Measurements from ENCODE around the gene SPINT2. TPM values are rescaled to one million over a fixed set of nuclear protein-coding genes. Genes with fewer than 3 reads are reported as not detected.
"Not testable (repeated sequence)": the region's sequence is repeated elsewhere in the genome, so short reads cannot be mapped to it uniquely, and the experiment has no call there.

SPINT2 gene
- total and polyA plus RNA-seq, 5 donors = 5.7 to 16.6 (median 10.5) TPM

DNA sequence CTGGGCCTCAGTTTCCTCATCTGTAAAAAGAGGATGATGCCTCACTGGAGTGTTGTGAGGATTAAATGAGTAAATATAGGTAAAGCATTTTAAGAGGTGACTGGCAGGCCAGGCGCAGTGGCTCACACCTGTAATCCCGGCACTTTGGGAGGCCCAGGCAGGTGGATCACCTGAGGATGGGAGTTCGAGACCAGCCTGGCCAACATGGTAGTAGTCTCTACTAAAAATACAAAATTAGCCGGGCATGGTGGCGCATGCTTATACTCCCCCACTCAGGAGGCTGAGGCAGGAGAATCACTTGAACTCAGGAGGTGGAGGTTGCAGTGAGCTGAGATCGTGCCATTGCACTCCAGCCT lies 39.5 kb upstream of the SPINT2 start:
- DNase-seq = peak in 1 of 3 donors; percentile 3
- H3K4me3 ChIP-seq (ENCODE audit: low read length); H3K27me3 ChIP-seq (ENCODE audit: control insufficient read depth, insufficient read depth); H3K9me3 ChIP-seq (ENCODE audit: control insufficient read depth, low read length); H3K27ac ChIP-seq (ENCODE audit: low read length); H3K4me1 ChIP-seq (ENCODE audit: control insufficient read depth, insufficient read depth, low read length); ATAC-seq: not testable (repeated sequence)
- WGBS = 94% methylated on average over 6 of the region's 6 CpGs
- intact Hi-C loops (cut with DNase I) = loop anchor here in 2 of 4 donors (5.0 to 10.0 kb wide), 2 partner anchors 73 to 80 kb away; no protein-coding TSS in a partner anchor

DNA sequence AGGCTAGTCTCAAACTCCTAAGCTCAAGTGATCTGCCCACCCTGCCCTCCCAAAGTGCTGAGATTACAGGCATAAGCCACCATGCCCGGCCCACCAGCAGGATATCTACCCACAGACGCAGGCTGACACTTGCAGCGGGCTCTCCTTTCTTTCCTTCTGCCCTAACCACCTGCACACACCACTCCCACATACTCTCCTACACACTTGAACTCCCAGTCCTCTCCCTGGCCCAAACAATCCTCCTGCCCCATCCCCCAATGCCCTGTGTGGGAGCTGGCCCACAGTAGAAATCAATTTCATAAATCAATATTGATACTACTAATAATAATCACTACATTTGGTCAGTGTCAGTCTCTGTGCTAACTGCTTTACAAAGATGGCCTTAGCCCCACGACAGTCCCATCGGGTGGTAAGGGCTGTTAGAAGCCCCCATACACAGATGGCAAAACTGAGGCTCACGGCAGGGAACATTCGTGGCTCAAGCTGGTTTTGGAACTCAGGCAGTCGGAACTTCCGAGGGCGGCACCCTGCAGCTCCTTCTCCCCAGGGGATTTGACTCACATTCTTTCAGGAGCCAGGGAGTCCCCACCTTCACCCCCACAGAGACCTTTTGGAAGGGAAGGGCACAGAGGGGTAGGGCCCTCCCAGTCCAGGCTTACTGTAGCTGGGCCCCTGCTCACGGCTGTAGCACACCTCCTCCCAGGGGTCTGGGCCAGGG lies 36.9 kb upstream of the SPINT2 start:
- no peaks in the 10 kb centered on the region for H3K27me3 ChIP-seq (ENCODE audit: control insufficient read depth, insufficient read depth)
- ATAC-seq (no peak), DNase-seq (no peak)
- intact Hi-C loops (cut with DNase I) = loop anchor here in 1 of 4 donors (10.0 kb wide), 1 partner anchor 83 kb away; no protein-coding TSS in a partner anchor
- H3K9me3 ChIP-seq (ENCODE audit: control insufficient read depth, low read length) = no peaks in the 10 kb centered on the region
- no peak overlapping the region for H3K4me3 ChIP-seq (ENCODE audit: low read length)
- no peak overlapping the region for H3K27ac ChIP-seq (ENCODE audit: low read length)
- no peaks in the 10 kb centered on the region for H3K4me1 ChIP-seq (ENCODE audit: control insufficient read depth, insufficient read depth, low read length)
- WGBS = 75% methylated on average over 11 of the region's 11 CpGs

DNA sequence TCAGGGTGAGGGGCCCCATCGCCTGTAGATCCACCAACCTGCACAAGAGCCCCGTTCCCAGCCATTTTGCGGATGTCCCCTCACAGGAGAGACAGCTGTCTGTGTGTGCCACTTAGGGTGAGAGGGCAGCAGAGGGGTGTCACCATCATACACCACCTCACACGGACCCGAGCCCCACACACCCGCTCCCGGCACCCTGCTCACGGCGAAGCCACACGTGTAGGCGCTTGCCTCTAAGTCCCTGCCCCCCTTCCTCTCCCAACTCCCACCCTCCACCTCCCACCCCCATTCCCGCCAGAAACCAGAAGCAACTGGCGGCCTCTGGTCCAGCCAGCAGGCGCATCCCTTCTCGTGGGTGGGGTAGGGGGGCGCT lies 36.4 kb upstream of the SPINT2 start:
- Histone ChIP-seq H3K4me1 (ENCODE audit: control insufficient read depth, insufficient read depth, low read length) (no peaks in the 10 kb centered on the region), H3K9me3 (ENCODE audit: control insufficient read depth, low read length) (no peaks in the 10 kb centered on the region), H3K4me3 (ENCODE audit: low read length) (no peak overlapping the region), H3K27ac (ENCODE audit: low read length) (no peak overlapping the region), H3K27me3 (ENCODE audit: control insufficient read depth, insufficient read depth) (no peaks in the 10 kb centered on the region)
- DNase-seq (no peak), ATAC-seq (no peak)
- 29% methylated on average over 16 of the region's 16 CpGs for WGBS
- intact Hi-C loops (cut with DNase I) = loop anchor here in 1 of 4 donors (10.0 kb wide), 1 partner anchor 83 kb away; no protein-coding TSS in a partner anchor

- ATAC-seq = no peak
- Histone ChIP-seq H3K4me1 (ENCODE audit: control insufficient read depth, insufficient read depth, low read length) (no peaks in the 10 kb centered on the region), H3K4me3 (ENCODE audit: low read length) (peak overlapping the region; percentile 27), H3K9me3 (ENCODE audit: control insufficient read depth, low read length) (no peaks in the 10 kb centered on the region), H3K27me3 (ENCODE audit: control insufficient read depth, insufficient read depth) (no peaks in the 10 kb centered on the region), H3K27ac (ENCODE audit: low read length) (no peak overlapping the region)
- under 1% methylated on average over 79 of the region's 80 CpGs for WGBS
- intact Hi-C loops (cut with DNase I) = loop anchor here in 1 of 4 donors (10.0 kb wide), 1 partner anchor 84 kb away; no protein-coding TSS in a partner anchor
- DNase-seq = no peak
These were observed 35.6 kb upstream of the SPINT2 start for GRCh38 chr19:38228491-38229439.

DNA sequence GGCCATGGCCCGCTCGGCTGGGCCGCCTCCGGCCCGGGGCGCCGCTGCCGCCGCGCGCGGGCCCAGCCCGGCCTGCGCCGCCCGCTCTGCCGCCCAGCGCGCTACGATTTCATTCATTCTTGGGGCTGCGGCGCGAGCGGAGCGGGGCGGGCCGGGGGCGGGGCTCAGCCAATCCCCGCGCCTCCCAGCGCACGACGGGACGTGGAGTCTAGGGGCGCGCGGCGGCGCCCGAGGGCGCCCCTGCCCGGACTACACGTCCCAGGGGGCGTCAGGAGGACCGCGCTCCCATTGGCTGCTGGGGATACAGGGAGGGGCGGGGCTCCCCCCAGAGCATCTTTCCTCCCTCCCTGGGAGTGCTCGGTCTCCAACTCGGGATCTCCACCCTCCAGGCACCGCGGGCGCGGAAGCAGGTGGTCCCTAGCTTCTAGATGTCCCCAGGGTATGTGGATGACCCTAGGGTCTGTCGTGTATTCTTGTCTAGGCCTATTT lies 34.7 kb upstream of the SPINT2 start:
- H3K9me3 ChIP-seq (ENCODE audit: control insufficient read depth, low read length) = no peaks in the 10 kb centered on the region
- intact Hi-C loops (cut with DNase I) = loop anchor here in 3 of 4 donors (5.0 to 10.0 kb wide), 2 partner anchors 85 to 327 kb away; no protein-coding TSS in a partner anchor
- H3K4me3 ChIP-seq (ENCODE audit: low read length) = peak overlapping the region; percentile 27
- H3K27ac ChIP-seq (ENCODE audit: low read length) = no peak overlapping the region
- under 1% methylated on average over 54 of the region's 54 CpGs for WGBS
- DNase-seq = peak; percentile 67 to 86 (median 81)
- H3K27me3 ChIP-seq (ENCODE audit: control insufficient read depth, insufficient read depth) = no peaks in the 10 kb centered on the region
- no peaks in the 10 kb centered on the region for H3K4me1 ChIP-seq (ENCODE audit: control insufficient read depth, insufficient read depth, low read length)
- peak; percentile 81 to 84 for ATAC-seq

DNA sequence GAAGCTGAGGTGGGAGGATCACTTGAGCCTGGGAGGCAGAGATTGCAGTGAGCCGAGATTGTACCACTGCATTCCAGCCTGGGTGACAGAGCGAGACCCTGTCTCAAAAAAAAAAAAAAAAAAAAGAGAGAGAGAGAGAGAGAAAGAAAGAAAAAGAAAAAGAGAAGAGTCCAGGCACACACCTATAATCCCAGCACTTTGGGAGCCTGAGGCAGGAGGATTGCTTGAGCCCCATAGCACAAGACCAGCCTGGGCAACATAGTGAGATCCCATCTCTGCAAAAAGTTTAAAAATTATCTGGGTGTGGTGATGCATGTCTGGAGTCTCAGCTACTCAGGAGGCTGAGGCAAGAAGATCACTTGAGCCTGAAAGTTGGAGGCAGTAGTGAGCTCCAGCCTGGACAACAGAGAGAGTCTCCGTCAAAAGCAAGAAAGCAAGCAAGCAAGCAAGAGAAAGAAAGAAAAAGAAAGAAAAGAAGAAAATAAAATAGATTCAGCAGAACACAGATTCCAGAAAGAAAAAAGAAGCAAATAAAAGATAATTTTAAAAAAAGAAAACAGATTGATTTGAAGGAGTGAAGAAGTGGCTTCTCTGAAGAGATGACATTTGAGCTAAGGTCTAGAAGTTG lies 33.8 kb upstream of the SPINT2 start:
- not testable (repeated sequence) for H3K27me3 ChIP-seq (ENCODE audit: control insufficient read depth, insufficient read depth); H3K27ac ChIP-seq (ENCODE audit: low read length); DNase-seq; H3K9me3 ChIP-seq (ENCODE audit: control insufficient read depth, low read length); H3K4me1 ChIP-seq (ENCODE audit: control insufficient read depth, insufficient read depth, low read length); H3K4me3 ChIP-seq (ENCODE audit: low read length); ATAC-seq
- 64% methylated on average over 3 of the region's 3 CpGs for WGBS
- intact Hi-C loops (cut with DNase I) = loop anchor here in 2 of 4 donors (5.0 to 10.0 kb wide), 2 partner anchors 86 to 328 kb away; no protein-coding TSS in a partner anchor

GRCh38 chr19:38231918-38232317 lies 32.5 kb upstream of the SPINT2 start:
- H3K9me3 ChIP-seq (ENCODE audit: control insufficient read depth, low read length) = no peaks in the 10 kb centered on the region
- DNase-seq = no peak
- no peak overlapping the region for H3K27ac ChIP-seq (ENCODE audit: low read length)
- H3K4me3 ChIP-seq (ENCODE audit: low read length) = no peak overlapping the region
- H3K4me1 ChIP-seq (ENCODE audit: control insufficient read depth, insufficient read depth, low read length) = no peaks in the 10 kb centered on the region
- ATAC-seq = no peak
- H3K27me3 ChIP-seq (ENCODE audit: control insufficient read depth, insufficient read depth) = no peaks in the 10 kb centered on the region
- 89% methylated on average over 7 of the region's 7 CpGs for WGBS
- intact Hi-C loops (cut with DNase I) = loop anchor here in 2 of 4 donors (5.0 to 10.0 kb wide), 2 partner anchors 87 to 330 kb away; no protein-coding TSS in a partner anchor

- ATAC-seq = peak; percentile 70 to 76
These were observed 30.6 kb upstream of the SPINT2 start for GRCh38 chr19:38233740-38234251.

DNA sequence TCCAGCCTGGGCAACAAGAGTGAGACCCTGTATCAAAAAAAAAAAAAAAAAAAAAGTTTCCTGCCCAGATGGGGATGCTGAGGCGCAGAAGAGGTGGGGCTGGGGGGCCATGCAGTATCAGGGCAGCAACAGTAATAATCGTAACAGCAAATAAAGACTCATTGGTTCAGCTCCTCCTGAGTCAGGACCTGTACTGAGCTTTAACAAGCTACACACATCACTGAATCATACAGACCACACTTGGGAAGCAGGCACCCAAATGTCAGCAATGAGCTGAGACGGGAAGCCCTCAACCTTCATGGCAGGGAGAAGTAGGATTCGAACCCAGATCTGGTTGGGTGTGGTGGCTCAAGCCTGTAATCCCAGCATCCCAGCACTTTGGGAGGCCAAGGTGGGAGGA lies 29.8 kb upstream of the SPINT2 start:
- no peak for DNase-seq
- intact Hi-C loops (cut with DNase I) = loop anchor here in 2 of 4 donors (2.0 to 10.0 kb wide), 3 partner anchors 90 to 332 kb away; no protein-coding TSS in a partner anchor
- no peaks in the 10 kb centered on the region for H3K27me3 ChIP-seq (ENCODE audit: control insufficient read depth, insufficient read depth)

More at GRCh38 chr19:38233740-38234251, 30.6 kb upstream of the SPINT2 start:
- 27% methylated on average over 7 of the region's 7 CpGs for WGBS
- Histone ChIP-seq H3K9me3 (ENCODE audit: control insufficient read depth, low read length) (no peaks in the 10 kb centered on the region), H3K4me1 (ENCODE audit: control insufficient read depth, insufficient read depth, low read length) (no peaks in the 10 kb centered on the region), H3K4me3 (ENCODE audit: low read length) (no peak overlapping the region), H3K27ac (ENCODE audit: low read length) (no peak overlapping the region), H3K27me3 (ENCODE audit: control insufficient read depth, insufficient read depth) (no peaks in the 10 kb centered on the region)
- intact Hi-C loops (cut with DNase I) = loop anchor here in 2 of 4 donors (2.0 to 10.0 kb wide), 3 partner anchors 89 to 331 kb away; no protein-coding TSS in a partner anchor
- peak; percentile 76 to 93 (median 92) for DNase-seq

GRCh38 chr19:38239816-38240215 lies 24.6 kb upstream of the SPINT2 start:
- no peak for ATAC-seq
- no peak overlapping the region for H3K27ac ChIP-seq (ENCODE audit: low read length)
- intact Hi-C loops (cut with DNase I) = loop anchor here in 2 of 4 donors (5.0 to 10.0 kb wide), 2 partner anchors 92 to 95 kb away; no protein-coding TSS in a partner anchor

More for the DNA sequence above, 29.8 kb upstream of the SPINT2 start:
- Histone ChIP-seq H3K27ac (ENCODE audit: low read length) (no peak overlapping the region), H3K4me3 (ENCODE audit: low read length) (no peak overlapping the region), H3K4me1 (ENCODE audit: control insufficient read depth, insufficient read depth, low read length) (no peaks in the 10 kb centered on the region), H3K9me3 (ENCODE audit: control insufficient read depth, low read length) (no peaks in the 10 kb centered on the region)
- 96% methylated on average over 4 of the region's 4 CpGs for WGBS
- ATAC-seq = no peak

More at GRCh38 chr19:38239816-38240215, 24.6 kb upstream of the SPINT2 start:
- 55% methylated on average over 8 of the region's 8 CpGs for WGBS
- H3K27me3 ChIP-seq (ENCODE audit: control insufficient read depth, insufficient read depth) = no peaks in the 10 kb centered on the region
- no peak overlapping the region for H3K4me3 ChIP-seq (ENCODE audit: low read length)
- H3K4me1 ChIP-seq (ENCODE audit: control insufficient read depth, insufficient read depth, low read length) = no peaks in the 10 kb centered on the region
- H3K9me3 ChIP-seq (ENCODE audit: control insufficient read depth, low read length) = no peaks in the 10 kb centered on the region
- DNase-seq = no peak

Data from right cardiac atrium (tissue), 5 donors.